ENCODE data around the gene NXPE4.
"Not testable (repeated sequence)": the region's sequence is repeated elsewhere in the genome, so short reads cannot be mapped to it uniquely, and the experiment has no call there.

Gene NXPE4

GRCh38 chr11:114618139-114618538, 22.6 kb upstream of the NXPE4 start:
- WGBS (ENCODE audit: insufficient coverage, insufficient read length) = no CpG with 5 or more reads among the region's 5 CpGs
- Histone ChIP-seq H3K4me1 (ENCODE audit: control insufficient read depth, insufficient read depth, low read length) (no peaks in the 10 kb centered on the region), H3K27me3 (ENCODE audit: control insufficient read depth, insufficient read depth, low read length) (no peaks in the 10 kb centered on the region), H3K9me3 (ENCODE audit: control insufficient read depth, insufficient read depth, low read length) (no peaks in the 10 kb centered on the region; the same call in 1 of the 2 replicates), H3K27ac (ENCODE audit: low read length) (no peak overlapping the region), H3K4me3 (ENCODE audit: low read length) (no peak overlapping the region), H3K36me3 (ENCODE audit: control insufficient read depth, insufficient read depth, low read length) (no peaks in the 10 kb centered on the region)
- DNase-seq (ENCODE audit: low read depth, low spot score) = no peak

DNA sequence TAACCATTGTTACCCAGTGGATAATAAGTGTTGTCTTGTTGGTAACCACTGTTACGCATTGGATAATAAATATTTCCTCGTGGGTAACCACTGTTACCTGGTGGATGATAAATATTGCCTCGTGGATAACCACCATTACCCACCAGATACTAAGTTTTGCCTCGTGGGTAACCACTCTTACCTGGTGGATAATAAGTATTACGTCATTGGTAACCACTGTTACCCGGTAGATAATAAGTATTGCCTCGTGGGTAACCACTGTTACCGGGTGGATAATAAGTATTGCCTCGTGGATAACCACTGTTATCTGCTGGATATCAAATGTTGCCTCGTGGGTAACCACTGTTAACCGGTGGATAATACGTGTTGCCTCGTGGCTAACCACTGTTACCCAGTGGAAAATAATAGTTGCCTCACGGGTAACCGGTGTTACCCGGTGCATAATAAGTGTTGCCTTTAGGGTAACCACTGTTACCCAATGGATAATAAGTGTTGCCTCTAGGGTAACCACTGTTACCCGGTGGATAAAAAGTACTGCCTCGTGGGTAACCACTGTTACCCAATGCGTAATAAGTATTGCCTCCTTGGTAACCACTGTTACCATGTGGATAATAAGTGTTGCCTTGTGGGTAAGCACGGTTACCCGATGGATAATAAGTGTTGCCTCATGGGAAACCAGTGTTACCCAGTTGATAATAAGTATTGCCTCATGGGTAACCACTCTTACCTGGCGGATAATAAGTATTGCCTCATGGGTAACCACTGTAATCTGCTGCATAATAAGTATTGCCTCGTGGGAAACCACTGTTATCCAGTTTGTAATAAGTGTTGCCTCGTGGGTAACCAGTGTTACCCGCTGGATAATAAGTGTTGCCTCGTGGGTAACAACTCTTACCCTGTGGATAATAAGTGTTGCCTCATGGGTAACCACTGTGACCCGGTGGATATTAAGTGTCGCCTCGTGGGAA, 21.9 kb upstream of the NXPE4 start:
- Histone ChIP-seq H3K4me3 (ENCODE audit: low read length) (no peak overlapping the region), H3K9me3 (ENCODE audit: control insufficient read depth, insufficient read depth, low read length) (no peaks in the 10 kb centered on the region; the same call in 1 of the 2 replicates), H3K36me3 (ENCODE audit: control insufficient read depth, insufficient read depth, low read length) (no peaks in the 10 kb centered on the region), H3K4me1 (ENCODE audit: control insufficient read depth, insufficient read depth, low read length) (no peaks in the 10 kb centered on the region), H3K27ac (ENCODE audit: low read length) (no peak overlapping the region), H3K27me3 (ENCODE audit: control insufficient read depth, insufficient read depth, low read length) (no peaks in the 10 kb centered on the region)
- no CpG with 5 or more reads among the region's 29 CpGs for WGBS (ENCODE audit: insufficient coverage, insufficient read length)
- DNase-seq (ENCODE audit: low read depth, low spot score) = no peak

DNA sequence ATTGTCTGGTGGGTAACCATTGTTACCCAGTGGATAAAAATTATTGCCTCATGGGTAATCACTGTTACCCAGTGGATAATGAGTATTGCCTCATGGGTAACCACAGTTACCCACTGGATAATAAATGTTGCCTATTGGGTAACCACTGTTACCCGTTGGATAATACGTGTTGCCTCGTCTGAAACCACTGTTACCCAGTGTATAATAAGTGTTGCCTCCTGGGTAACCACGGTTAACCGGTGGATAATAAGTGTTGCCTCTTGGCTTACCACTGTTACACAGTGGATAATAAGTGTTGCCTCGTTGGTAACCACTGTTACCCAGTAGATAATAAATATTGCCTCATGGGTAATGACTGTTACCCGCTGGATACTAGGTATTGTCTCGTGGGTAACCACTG, 20.9 kb upstream of the NXPE4 start:
- H3K27ac ChIP-seq (ENCODE audit: low read length) = no peak overlapping the region
- H3K4me3 ChIP-seq (ENCODE audit: low read length) = no peak overlapping the region
- no peaks in the 10 kb centered on the region; the same call in 1 of the 2 replicates for H3K9me3 ChIP-seq (ENCODE audit: control insufficient read depth, insufficient read depth, low read length)
- no peaks in the 10 kb centered on the region for H3K27me3 ChIP-seq (ENCODE audit: control insufficient read depth, insufficient read depth, low read length)
- WGBS (ENCODE audit: insufficient coverage, insufficient read length) = no CpG with 5 or more reads among the region's 8 CpGs
- H3K36me3 ChIP-seq (ENCODE audit: control insufficient read depth, insufficient read depth, low read length) = no peaks in the 10 kb centered on the region
- DNase-seq (ENCODE audit: low read depth, low spot score) = no peak
- no peaks in the 10 kb centered on the region for H3K4me1 ChIP-seq (ENCODE audit: control insufficient read depth, insufficient read depth, low read length)

DNA sequence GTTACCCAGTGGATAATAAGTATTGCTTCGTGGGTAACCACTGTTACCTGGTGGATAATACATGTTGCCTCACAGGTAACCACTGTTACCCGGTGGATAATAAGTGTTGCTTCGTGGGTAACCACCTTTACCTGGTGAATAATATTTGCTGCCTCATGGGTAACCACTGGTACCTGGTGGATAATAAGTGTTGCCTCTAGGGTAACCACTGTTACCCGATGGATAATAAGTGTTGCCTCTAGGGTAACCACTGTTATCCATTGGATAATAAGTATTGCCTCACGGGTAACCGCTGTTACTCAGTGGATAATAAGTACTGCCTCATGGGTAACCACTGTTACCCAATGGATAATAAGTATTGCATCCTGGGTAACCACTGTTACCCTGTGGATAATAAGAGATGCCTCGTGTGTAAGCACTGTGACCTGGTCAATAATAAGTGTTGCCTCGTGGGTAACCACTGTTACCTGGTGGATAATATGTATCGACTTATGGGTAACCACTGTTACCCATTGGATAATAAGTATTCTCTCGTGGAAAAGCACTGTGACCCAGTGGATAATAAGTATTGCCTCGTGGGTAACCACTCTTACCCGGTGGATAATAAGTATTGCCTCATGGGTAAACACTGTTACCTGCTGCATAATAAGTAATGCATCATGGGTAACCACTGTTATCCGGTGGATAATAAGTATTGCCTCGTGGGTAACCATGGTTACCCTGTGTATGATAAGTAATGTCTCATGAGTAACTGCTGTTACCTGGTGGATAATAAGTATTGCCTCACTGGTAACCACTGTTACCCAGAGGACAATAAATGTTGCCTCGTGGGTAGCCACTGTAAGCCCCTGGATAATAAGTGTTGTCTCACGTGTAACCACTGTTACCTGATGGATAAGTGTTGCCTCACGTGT, 20.1 kb upstream of the NXPE4 start:
- no CpG with 5 or more reads among the region's 17 CpGs for WGBS (ENCODE audit: insufficient coverage, insufficient read length)
- Histone ChIP-seq H3K4me1 (ENCODE audit: control insufficient read depth, insufficient read depth, low read length) (no peaks in the 10 kb centered on the region), H3K36me3 (ENCODE audit: control insufficient read depth, insufficient read depth, low read length) (no peaks in the 10 kb centered on the region), H3K27me3 (ENCODE audit: control insufficient read depth, insufficient read depth, low read length) (no peaks in the 10 kb centered on the region), H3K9me3 (ENCODE audit: control insufficient read depth, insufficient read depth, low read length) (no peaks in the 10 kb centered on the region; the same call in 1 of the 2 replicates), H3K4me3 (ENCODE audit: low read length) (no peak overlapping the region), H3K27ac (ENCODE audit: low read length) (no peak overlapping the region)
- no peak for DNase-seq (ENCODE audit: low read depth, low spot score)

- H3K27me3 ChIP-seq (ENCODE audit: control insufficient read depth, insufficient read depth, low read length) = no peaks in the 10 kb centered on the region
- no peak for DNase-seq (ENCODE audit: low read depth, low spot score)
- no peaks in the 10 kb centered on the region for H3K36me3 ChIP-seq (ENCODE audit: control insufficient read depth, insufficient read depth, low read length)
- H3K4me3 ChIP-seq (ENCODE audit: low read length) = no peak overlapping the region
- no peaks in the 10 kb centered on the region; the same call in 1 of the 2 replicates for H3K9me3 ChIP-seq (ENCODE audit: control insufficient read depth, insufficient read depth, low read length)
- H3K27ac ChIP-seq (ENCODE audit: low read length) = no peak overlapping the region
- WGBS (ENCODE audit: insufficient coverage, insufficient read length) = no CpG with 5 or more reads among the region's 11 CpGs
- no peaks in the 10 kb centered on the region for H3K4me1 ChIP-seq (ENCODE audit: control insufficient read depth, insufficient read depth, low read length)
Observed at GRCh38 chr11:114614127-114614720, 18.6 kb upstream of the NXPE4 start.

DNA sequence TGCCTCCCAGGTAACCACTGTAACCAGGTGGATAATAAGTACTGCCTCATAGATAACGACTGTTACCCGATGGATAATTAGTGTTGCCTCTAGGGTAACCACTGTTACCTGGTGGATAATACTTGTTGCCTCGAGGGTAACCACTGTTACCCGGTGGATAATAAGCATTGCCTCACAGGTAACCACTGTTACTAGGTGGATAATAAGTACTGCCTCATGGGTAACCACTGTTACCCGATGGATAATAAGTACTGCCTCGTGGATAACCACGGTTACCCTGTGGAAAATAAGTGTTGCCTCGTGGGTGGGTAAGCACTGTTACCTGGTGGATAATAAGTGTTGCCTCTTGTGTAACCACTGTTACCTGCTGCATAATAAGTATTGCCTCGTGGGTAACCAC, 17.5 kb upstream of the NXPE4 start:
- WGBS (ENCODE audit: insufficient coverage, insufficient read length) = no CpG with 5 or more reads among the region's 9 CpGs
- DNase-seq (ENCODE audit: low read depth, low spot score); H3K9me3 ChIP-seq (ENCODE audit: control insufficient read depth, insufficient read depth, low read length): not testable (repeated sequence)

GRCh38 chr11:114612686-114613085, 17.1 kb upstream of the NXPE4 start:
- Histone ChIP-seq H3K9me3 (ENCODE audit: control insufficient read depth, insufficient read depth, low read length) (no peaks in the 10 kb centered on the region; the same call in 1 of the 2 replicates), H3K27me3 (ENCODE audit: control insufficient read depth, insufficient read depth, low read length) (no peaks in the 10 kb centered on the region)
- WGBS (ENCODE audit: insufficient coverage, insufficient read length) = no CpG with 5 or more reads among the region's 9 CpGs

More for the DNA sequence above, 17.5 kb upstream of the NXPE4 start:
- H3K4me3 ChIP-seq (ENCODE audit: low read length); H3K4me1 ChIP-seq (ENCODE audit: control insufficient read depth, insufficient read depth, low read length); H3K27me3 ChIP-seq (ENCODE audit: control insufficient read depth, insufficient read depth, low read length); H3K27ac ChIP-seq (ENCODE audit: low read length); H3K36me3 ChIP-seq (ENCODE audit: control insufficient read depth, insufficient read depth, low read length): not testable (repeated sequence)

DNA sequence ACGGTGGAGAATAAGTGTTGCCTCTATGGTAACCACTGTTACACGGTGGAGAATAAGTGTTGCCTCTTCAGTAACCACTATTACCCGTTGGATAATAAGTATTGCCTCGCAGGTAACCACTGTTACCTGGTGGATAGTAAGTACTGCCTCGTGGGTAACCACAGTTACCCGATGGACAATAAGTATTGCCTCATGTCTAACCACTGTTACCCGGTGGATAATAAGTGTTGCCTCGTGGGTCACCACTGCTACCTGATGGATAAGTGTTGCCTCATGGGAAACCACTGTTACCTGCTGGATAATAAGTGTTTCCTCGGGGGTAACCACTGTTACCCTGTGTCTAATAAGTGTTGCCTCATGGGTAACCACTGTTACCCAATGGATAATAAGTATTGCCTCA, 16.6 kb upstream of the NXPE4 start:
- H3K4me3 ChIP-seq (ENCODE audit: low read length); H3K4me1 ChIP-seq (ENCODE audit: control insufficient read depth, insufficient read depth, low read length); H3K9me3 ChIP-seq (ENCODE audit: control insufficient read depth, insufficient read depth, low read length); DNase-seq (ENCODE audit: low read depth, low spot score); H3K27me3 ChIP-seq (ENCODE audit: control insufficient read depth, insufficient read depth, low read length); H3K27ac ChIP-seq (ENCODE audit: low read length); H3K36me3 ChIP-seq (ENCODE audit: control insufficient read depth, insufficient read depth, low read length): not testable (repeated sequence)
- no CpG with 5 or more reads among the region's 9 CpGs for WGBS (ENCODE audit: insufficient coverage, insufficient read length)

More at GRCh38 chr11:114612686-114613085, 17.1 kb upstream of the NXPE4 start:
- H3K36me3 ChIP-seq (ENCODE audit: control insufficient read depth, insufficient read depth, low read length) = no peaks in the 10 kb centered on the region
- H3K27ac ChIP-seq (ENCODE audit: low read length) = no peak overlapping the region
- H3K4me3 ChIP-seq (ENCODE audit: low read length) = no peak overlapping the region
- H3K4me1 ChIP-seq (ENCODE audit: control insufficient read depth, insufficient read depth, low read length) = no peaks in the 10 kb centered on the region
- DNase-seq (ENCODE audit: low read depth, low spot score) = no peak

DNA sequence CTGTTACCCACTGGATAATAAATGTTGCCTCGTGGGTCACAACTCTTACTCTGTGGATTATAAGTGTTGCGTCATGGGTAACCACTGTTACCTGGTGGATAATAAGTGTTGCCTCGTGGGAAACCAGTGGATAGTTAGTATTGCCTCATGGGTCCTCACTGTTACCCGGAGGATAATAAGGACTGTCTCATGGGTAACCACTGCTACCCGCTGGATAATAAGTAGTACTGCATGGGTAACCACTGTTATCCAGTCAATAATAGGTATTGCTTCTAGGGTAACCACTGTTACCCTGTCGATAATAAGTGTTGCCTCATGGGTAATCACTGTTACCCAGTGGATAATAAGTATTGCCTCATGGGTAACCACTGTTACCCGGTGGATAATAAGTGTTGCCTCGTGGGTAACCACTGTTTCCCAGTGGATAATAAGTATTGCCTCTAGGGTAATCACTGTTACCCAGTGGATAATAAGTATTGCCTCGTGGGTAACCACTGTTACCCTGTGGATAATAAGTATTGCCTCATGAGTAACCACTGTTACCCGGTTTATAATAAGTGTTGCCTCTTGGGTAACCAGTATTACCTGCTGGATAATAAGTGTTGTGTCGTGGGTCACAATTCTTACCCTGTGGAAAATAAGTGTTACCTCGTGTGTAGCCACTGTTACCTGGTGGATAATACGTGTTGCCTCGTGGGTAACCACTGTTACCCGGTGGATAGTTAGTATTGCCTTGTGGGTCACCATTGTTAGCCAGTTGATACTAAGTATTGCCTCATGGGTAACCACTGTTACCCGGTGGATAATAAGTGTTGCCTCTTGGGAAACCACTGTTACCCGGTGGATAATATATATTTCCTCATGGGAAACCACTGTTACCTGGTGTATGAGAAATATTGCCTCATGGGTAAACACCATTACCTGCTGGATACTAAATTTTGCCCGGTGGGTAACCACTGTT, 15.7 kb upstream of the NXPE4 start:
- H3K27me3 ChIP-seq (ENCODE audit: control insufficient read depth, insufficient read depth, low read length) = no peaks in the 10 kb centered on the region
- H3K4me3 ChIP-seq (ENCODE audit: low read length) = no peak overlapping the region
- H3K27ac ChIP-seq (ENCODE audit: low read length) = no peak overlapping the region
- no peak for DNase-seq (ENCODE audit: low read depth, low spot score)
- no peaks in the 10 kb centered on the region for H3K36me3 ChIP-seq (ENCODE audit: control insufficient read depth, insufficient read depth, low read length)
- no peaks in the 10 kb centered on the region for H3K4me1 ChIP-seq (ENCODE audit: control insufficient read depth, insufficient read depth, low read length)
- H3K9me3 ChIP-seq (ENCODE audit: control insufficient read depth, insufficient read depth, low read length) = no peaks in the 10 kb centered on the region; the same call in 1 of the 2 replicates
- WGBS (ENCODE audit: insufficient coverage, insufficient read length) = no CpG with 5 or more reads among the region's 18 CpGs

Data from iPS DF 6.9 (cell line).